Endothelial cell of umbilical vein (primary cell): ENCODE measurements around the gene C19orf67. TPM values are rescaled to one million over a fixed set of nuclear protein-coding genes. Genes with fewer than 3 reads are reported as not detected.

Experiments
- BruUV-seq: library from RNA; stranded (reverse); fragments of 400-500 nt; replicated peaks from 2 replicates; lab custom pipeline; 2021; lab: Mats Ljungman, UMichigan
- CTCF ChIA-PET: fragments of 300-600, 350-600 bp; sonication (Branson Sonifier 250); formaldehyde crosslinking; loops from one replicate; lab custom pipeline; 2021; ENCODE audit warnings: antibody characterized with exemption, inconsistent platforms; lab: Charles Lee
- POLR2A ChIA-PET: fragments of 300-600, 350-600 bp; sonication (Branson Sonifier 250); formaldehyde crosslinking; loops from one replicate; lab custom pipeline; 2021; ENCODE audit warnings: antibody characterized with exemption, inconsistent platforms; lab: Charles Lee
- DNase-seq: peaks from one replicate; pipeline ENCODE4 v3.0.0-alpha.2; 2011; ENCODE audit warnings: low read depth, low spot score
- FAIRE-seq: peaks from 2 replicates; lab custom pipeline; 2011; peaks lifted over from hg19 to GRCh38; lab: Jason Lieb, UNC
- H2AFZ ChIP-seq: 2 replicates; pipeline ENCODE4 v1.6.0; 2012; ENCODE audit warnings: low read depth, low read length, control low read depth, inconsistent platforms
- H3K27ac ChIP-seq: 2 replicates; pipeline ENCODE4 v1.5.1; 2011; ENCODE audit warnings: low read depth, mild to moderate bottlenecking, control low read depth, low read length, moderate library complexity; ENCODE audit not compliant: insufficient read depth
- H3K27me3 ChIP-seq, 2 experiments: 2 replicates each; pipeline versions ENCODE4 v1.6.0 to v1.6.1; 2011; ENCODE audit warnings: low read length in 2 of 2, mixed read lengths in 1 of 2; ENCODE audit not compliant: control insufficient read depth in 2 of 2, insufficient read depth in 2 of 2
- H3K36me3 ChIP-seq, 2 experiments: 2 replicates in 1 of 2; 3 replicates in 1 of 2; pipeline ENCODE4 v1.5.1; 2011; ENCODE audit warnings: low read length in 2 of 2, mild to moderate bottlenecking in 1 of 2, moderate library complexity in 1 of 2; ENCODE audit not compliant: control insufficient read depth in 2 of 2, insufficient read depth in 2 of 2; ENCODE audit errors: extremely low read depth in 1 of 2
- H3K4me1 ChIP-seq: 3 replicates; pipeline ENCODE4 v1.5.1; 2011; ENCODE audit warnings: mild to moderate bottlenecking, low read length; ENCODE audit not compliant: control insufficient read depth, insufficient read depth; ENCODE audit errors: extremely low read depth
- H3K4me2 ChIP-seq: 2 replicates; pipeline ENCODE4 v1.6.1; 2011; ENCODE audit warnings: low read length, control low read depth, mixed read lengths; ENCODE audit not compliant: insufficient read depth
- H3K4me3 ChIP-seq, 3 experiments: fragments of 200-600 bp in 1 of 3; sonication (generic), shearing (Covaris generic) in 1 of 3; replicated peaks in 1 of 3; 2 replicates each; pipeline ENCODE4 v1.5.1; 2011 to 2016; ENCODE audit warnings: control low read depth in 3 of 3, low read length in 3 of 3, mild to moderate bottlenecking in 2 of 3, inconsistent platforms in 1 of 3, low read depth in 1 of 3, moderate library complexity in 1 of 3; ENCODE audit not compliant: insufficient read depth in 1 of 3
- H3K79me2 ChIP-seq: 2 replicates; pipeline ENCODE4 v1.6.0; 2012; ENCODE audit warnings: low read length, inconsistent platforms; ENCODE audit not compliant: control insufficient read depth, insufficient read depth
- H3K9ac ChIP-seq: replicated peaks from 2 replicates; pipeline ENCODE3; 2011; ENCODE audit warnings: low read length, control low read depth; ENCODE audit not compliant: insufficient read depth; ENCODE audit errors: extremely low read depth
- H3K9me1 ChIP-seq: replicated peaks from 3 replicates; pipeline ENCODE4 v1.6.0; 2011; ENCODE audit warnings: mild to moderate bottlenecking, low read length; ENCODE audit not compliant: control insufficient read depth, insufficient read depth; ENCODE audit errors: extremely low read depth
- H3K9me3 ChIP-seq: replicated peaks from 2 replicates; pipeline ENCODE4 v1.5.1; 2012; ENCODE audit warnings: low read length, inconsistent platforms; ENCODE audit not compliant: control insufficient read depth, insufficient read depth
- H4K20me1 ChIP-seq: replicated peaks from 2 replicates; pipeline ENCODE3; 2011; ENCODE audit warnings: mild to moderate bottlenecking, low read length; ENCODE audit not compliant: control insufficient read depth, insufficient read depth; ENCODE audit errors: extremely low read depth
- CTCF ChIP-seq, 2 donors: IDR thresholded peaks; 1 replicate in 1 of 2; 2 replicates in 1 of 2; pipeline ENCODE4 v1.5.1; 2011; ENCODE audit warnings: low read length in 2 of 2, mild to moderate bottlenecking in 2 of 2, moderate library complexity in 2 of 2, control low read depth in 1 of 2, inconsistent platforms in 1 of 2, low read depth in 1 of 2; ENCODE audit not compliant: insufficient read depth in 1 of 2; ENCODE audit errors: extremely low read depth in 1 of 2
- EZH2 ChIP-seq: IDR thresholded peaks from 2 replicates; pipeline ENCODE4 v1.6.1; 2012; ENCODE audit warnings: borderline replicate concordance, low read depth, mild to moderate bottlenecking, moderate library complexity, low read length, inconsistent platforms; ENCODE audit not compliant: severe bottlenecking
- FOS ChIP-seq: IDR thresholded peaks from 2 replicates; pipeline ENCODE4 v1.6.1; 2011; ENCODE audit warnings: mild to moderate bottlenecking, low read length, moderate library complexity, borderline replicate concordance; ENCODE audit not compliant: insufficient read depth
- GATA2 ChIP-seq: IDR thresholded peaks from 2 replicates; pipeline ENCODE4 v1.7.0; 2011; ENCODE audit warnings: low read depth, mild to moderate bottlenecking, moderate library complexity, mixed read lengths, low read length; ENCODE audit not compliant: insufficient read length, insufficient read depth
- MAX ChIP-seq: IDR thresholded peaks from 2 replicates; pipeline ENCODE4 v1.6.1; 2011; ENCODE audit not compliant: insufficient read depth, insufficient read length
- MYC ChIP-seq: IDR thresholded peaks from one replicate; pipeline ENCODE4 v1.6.1; 2011; ENCODE audit warnings: mild to moderate bottlenecking, low read depth, low read length
- POLR2A ChIP-seq: IDR thresholded peaks from 2 replicates; pipeline ENCODE4 v1.6.1; 2012; ENCODE audit warnings: low read depth, mild to moderate bottlenecking, control low read depth, low read length
- POLR2AphosphoS5 ChIP-seq: IDR thresholded peaks from 2 replicates; pipeline ENCODE4 v1.6.1; 2012; ENCODE audit warnings: low read depth, mild to moderate bottlenecking, control low read depth, low read length, moderate library complexity; ENCODE audit not compliant: insufficient read depth
- dilution Hi-C: fragments of 300-500 bp; cut with MboI; formaldehyde crosslinking; loops from one replicate; pipeline ENCODE4 v1.15.0; 2019; ENCODE audit warnings: low sequenced_read_pairs; ENCODE audit not compliant: extremely low pct_ligation_motif_present
- intact Hi-C: fragments of 100-400 bp; cut with micrococcal nuclease; formaldehyde crosslinking; loops from one replicate; pipeline ENCODE4 v1.10.0; 2022
- polyA plus RNA-seq, 4 experiments: library from polyadenylated mRNA; depleted of rRNA in 3 of 4; stranded (reverse) in 3 of 4; unstranded in 1 of 4; fragments of >200 nt; gene quantifications; 2 replicates each; pipeline versions ENCODE4 v1.2.1 to v1.2.3, GENCODE V29; 2011 to 2012; ENCODE audit warnings: missing spikeins in 1 of 4
- total RNA-seq: library from RNA; stranded (reverse); gene quantifications from 2 replicates; pipeline ENCODE4 v1.2.3, GENCODE V29; 2021

Gene C19orf67
- total and polyA plus RNA-seq, 2 donors (not counting 3 experiments of a cell fraction or from before 2014, with no cell fraction given): 0.55 TPM; not detected in 1

GRCh38 chr19:14089412-14089661 lies 3.8 kb upstream of the C19orf67 start:
- Histone ChIP-seq H2AFZ (peak overlapping the region; percentile 3), H3K4me3 (peak overlapping the region; percentile 6 to 52 (median 19)), H4K20me1 (no peaks in the 10 kb centered on the region), H3K27me3 (no peaks in the 10 kb centered on the region), H3K36me3 (peaks cover 0 to 9% of the 10 kb centered on the region in 2 experiments), H3K4me2 (peak overlapping the region; percentile 37), H3K9me3 (peaks cover 3% of the 10 kb centered on the region), H3K4me1 (peaks cover 9% of the 10 kb centered on the region), H3K9me1 (no peaks in the 10 kb centered on the region), H3K27ac (no peak overlapping the region), H3K9ac (no peak overlapping the region), H3K79me2 (no peaks in the 10 kb centered on the region)
- POLR2A ChIA-PET: interaction anchor here (1.2 kb wide), 1 partner anchor 8 kb away, joined by 4 read pairs; no protein-coding TSS in a partner anchor
- BruUV-seq: no TSS peak
- dilution Hi-C loops: no loop called here
- CTCF ChIA-PET: no interaction called here
- TF ChIP-seq EZH2 (no peak), MAX (no peak), MYC (no peak), POLR2A (no peak), GATA2 (no peak), POLR2AphosphoS5 (no peak), FOS (no peak), CTCF (IDR thresholded peaks at IDR 0.05; ENCODE audit: extremely low read depth in 1 of 2, insufficient read depth in 1 of 2, low read depth in 1 of 2, low read length in 2 of 2) (peak in 1 of 2 donors; percentile 33)
- intact Hi-C loops: no loop called here
- DNase-seq (peak; percentile 48), FAIRE-seq (no peak)
